A549 (cell line): ENCODE data around the gene RELT. TPM values are rescaled to one million over a fixed set of nuclear protein-coding genes. Genes with fewer than 3 reads are reported as not detected.

Source experiments
- ATAC-seq, 2 experiments: fragments of 200-7000 bp in 1 of 2; fragments of >200 bp in 1 of 2; cut with Nextera tagmentation in 1 of 2; cut with Tn5 transposase in 1 of 2; 3 replicates each; pipeline versions ENCODE4 v1.8.0 to v1.9.1; 2018 to 2020; ENCODE audit warnings: mild to moderate bottlenecking in 1 of 2, moderate library complexity in 1 of 2
- CTCF ChIA-PET: fragments of 300-600 bp; sonication (Branson Sonifier 250); formaldehyde crosslinking; extraction: SDS; loops from one replicate; lab custom pipeline; 2021; ENCODE audit warnings: antibody characterized with exemption, inconsistent platforms; lab: Yijun Ruan, JAX
- POLR2A ChIA-PET: fragments of 350-600 bp; formaldehyde crosslinking; extraction: SDS; loops from one replicate; lab custom pipeline; 2021; ENCODE audit warnings: antibody characterized with exemption, inconsistent platforms; lab: Yijun Ruan, JAX
- DNase-seq, 2 experiments: peaks; one replicate each; pipeline versions ENCODE4 v3.0.0 to v3.0.0-alpha.2; 2011 to 2016; ENCODE audit warnings: low read depth in 1 of 2, low spot score in 1 of 2
- FAIRE-seq: peaks from 2 replicates; lab custom pipeline; 2011; peaks lifted over from hg19 to GRCh38; lab: Jason Lieb, UNC
- H3K27ac ChIP-seq, 2 experiments: fragments of >200 bp; sonication (Bioruptor Twin); formaldehyde crosslinking; 3 replicates each; pipeline ENCODE4 v1.5.1; 2016 to 2017
- H3K4me1 ChIP-seq: fragments of >200 bp; sonication (Bioruptor Twin); formaldehyde crosslinking; 3 replicates; pipeline ENCODE4 v1.6.1; 2016
- H3K4me2 ChIP-seq: fragments of >200 bp; sonication (Bioruptor Twin); formaldehyde crosslinking; 3 replicates; pipeline ENCODE4 v1.6.1; 2016
- H3K4me3 ChIP-seq: fragments of >200 bp; sonication (Bioruptor Twin); formaldehyde crosslinking; 3 replicates; pipeline ENCODE4 v1.5.1; 2016
- H3K9me3 ChIP-seq: fragments of >200 bp; sonication (Bioruptor Twin); formaldehyde crosslinking; 3 replicates; pipeline ENCODE4 v1.6.1; 2016
- CHD2 ChIP-seq: fragments of 150-350 bp; IDR thresholded peaks from 2 replicates; pipeline ENCODE4 v1.6.1; 2014; ENCODE audit warnings: low read length; ENCODE audit not compliant: partially characterized antibody
- EHMT2 ChIP-seq: fragments of 200-600 bp; sonication (generic); IDR thresholded peaks from 2 replicates; pipeline ENCODE4 v1.6.1; 2016; ENCODE audit warnings: antibody characterized with exemption, low read depth, mild to moderate bottlenecking, moderate library complexity
- FOSL2 ChIP-seq, 2 experiments: fragments of 450-650 bp in 1 of 2; fragments of >200 bp in 1 of 2; sonication (Bioruptor Twin) in 1 of 2; formaldehyde crosslinking; IDR thresholded peaks; 2 replicates each; pipeline versions ENCODE4 v1.5.0 to v1.6.1; 2016 to 2020; ENCODE audit warnings: mild to moderate bottlenecking in 1 of 2, moderate library complexity in 1 of 2
- GATA3 ChIP-seq: IDR thresholded peaks from 2 replicates; pipeline ENCODE4 v1.6.1; 2012; ENCODE audit warnings: borderline replicate concordance
- HOXA7 ChIP-seq: fragments of 250-450 bp; sonication (Bioruptor Pico); IDR thresholded peaks from 2 replicates; pipeline ENCODE4 v1.5.0; 2020; ENCODE audit warnings: mild to moderate bottlenecking, moderate library complexity
- KDM1A ChIP-seq: fragments of 200-600 bp; sonication (generic); IDR thresholded peaks from 2 replicates; pipeline ENCODE4 v1.6.1; 2016; ENCODE audit warnings: low read depth, mild to moderate bottlenecking
- KDM5A ChIP-seq: fragments of 200-600 bp; sonication (generic); IDR thresholded peaks from 2 replicates; pipeline ENCODE4 v1.6.1; 2016; ENCODE audit warnings: antibody characterized with exemption, mild to moderate bottlenecking
- MAFK ChIP-seq: fragments of 450-650 bp; IDR thresholded peaks from 2 replicates; pipeline ENCODE4 v1.6.1; 2014; ENCODE audit not compliant: partially characterized antibody
- MAZ ChIP-seq: fragments of 150-350 bp; IDR thresholded peaks from 2 replicates; pipeline ENCODE4 v1.6.1; 2014; ENCODE audit warnings: antibody characterized with exemption, low read depth, low read length, borderline replicate concordance
- POLR2AphosphoS2 ChIP-seq: conservative IDR thresholded peaks from 2 replicates; pipeline ENCODE4 v1.6.1; 2012; ENCODE audit warnings: low read length, improper control_type of control experiment, inconsistent platforms
- TP53 ChIP-seq: fragments of 250-450 bp; sonication (Bioruptor Pico); IDR thresholded peaks from 2 replicates; pipeline ENCODE4 v1.5.0; 2021; ENCODE audit warnings: mild to moderate bottlenecking, moderate library complexity
- ZC3H11A ChIP-seq: fragments of 450-650 bp; IDR thresholded peaks from 2 replicates; pipeline ENCODE4 v1.6.1; 2014; ENCODE audit warnings: antibody characterized with exemption, mild to moderate bottlenecking
- WGBS: methylation state at CpG from one replicate; pipeline ENCODE4 v1.1.6; 2017; ENCODE audit errors: missing lambda C conversion rate; 5-methylcytosine and 5-hydroxymethylcytosine counted together
- polyA plus RNA-seq, 4 experiments: library from polyadenylated mRNA; depleted of rRNA in 3 of 4; stranded (reverse); fragments of >200 nt; fragmentation: RNase III in 1 of 4; extraction: RNeasy Plus Mini Kit Qiagen cat#74134 plus additional on column Dnase treatment in 1 of 4; gene quantifications; 2 replicates in 3 of 4; 3 replicates in 1 of 4; pipeline ENCODE4 v1.2.3, GENCODE V29; 2011 to 2017
- TF ChIP-seq, protein P1 (sequence below): fragments of 150-350 bp; IDR thresholded peaks from 2 replicates; pipeline ENCODE4 v1.6.1; 2014; ENCODE audit warnings: low read depth, mild to moderate bottlenecking, low read length
- TF ChIP-seq, protein P2 (sequence below): fragments of 250-450 bp; sonication (Bioruptor Pico); IDR thresholded peaks from 2 replicates; pipeline ENCODE4 v1.5.0; 2021; ENCODE audit warnings: mild to moderate bottlenecking, moderate library complexity, borderline replicate concordance
- TF ChIP-seq, protein P3 (sequence below): IDR thresholded peaks from 2 replicates; pipeline ENCODE4 v1.6.1; 2012
- TF ChIP-seq, protein P4 (sequence below): fragments of 450-650 bp; IDR thresholded peaks from 2 replicates; pipeline ENCODE4 v1.6.1; 2014; ENCODE audit warnings: antibody characterized with exemption

RELT gene
- polyA plus RNA-seq, 2 of the 4 experiments (the other 2 are of a cell fraction), result 2.9 to 5.2 TPM

DNA sequence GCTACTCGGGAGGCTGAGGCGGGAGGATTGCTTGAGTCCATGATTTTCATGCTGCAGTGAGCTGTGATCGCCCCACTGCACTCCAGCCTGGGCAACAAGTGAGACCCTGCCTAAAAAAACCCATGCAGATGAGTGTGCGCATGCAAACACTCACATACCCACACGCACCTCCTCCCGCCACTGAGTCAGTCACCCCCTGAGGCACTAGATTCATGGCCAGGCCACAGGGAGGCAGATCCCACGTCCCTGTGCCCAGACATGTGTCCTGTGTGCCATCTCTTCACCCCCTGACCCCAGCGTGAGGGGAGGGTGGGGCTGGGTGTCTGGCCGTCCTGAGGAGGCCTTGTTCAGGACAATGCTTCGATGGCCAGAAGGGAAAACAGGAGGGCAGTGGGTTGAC lies 15.5 kb downstream of the RELT start:
- no peak for FAIRE-seq
- Histone ChIP-seq H3K4me2 (no peak overlapping the region), H3K4me1 (peaks cover 40% of the 10 kb centered on the region), H3K27ac (no peak overlapping the region), H3K9me3 (no peaks in the 10 kb centered on the region), H3K4me3 (no peak overlapping the region)
- no peak for ATAC-seq
- CTCF ChIA-PET, result interaction anchor here (0.9 to 24.4 kb wide), 5 partner anchors 11 to 269 kb away, joined by 3 to 667 read pairs (median 5); partner anchors contain the start of gene RELT
- POLR2A ChIA-PET, result no interaction called here
- 83% methylated on average over 10 of the region's 10 CpGs for WGBS
- DNase-seq, result no peak
- TF ChIP-seq CHD2 (no peak), ZC3H11A (no peak), KDM5A (no peak), GATA3 (no peak), MAZ (no peak), HOXA7 (CRISPR knock-in tag) (no peak), EHMT2 (no peak), MAFK (no peak), POLR2AphosphoS2 (no peak), FOSL2 (IDR thresholded peaks at IDR 0.05) (no peak), FOSL2 (CRISPR knock-in tag; IDR thresholded peaks at IDR 0.05) (no peak), TP53 (CRISPR knock-in tag) (no peak)
- TF ChIP-seq, protein P1, sequence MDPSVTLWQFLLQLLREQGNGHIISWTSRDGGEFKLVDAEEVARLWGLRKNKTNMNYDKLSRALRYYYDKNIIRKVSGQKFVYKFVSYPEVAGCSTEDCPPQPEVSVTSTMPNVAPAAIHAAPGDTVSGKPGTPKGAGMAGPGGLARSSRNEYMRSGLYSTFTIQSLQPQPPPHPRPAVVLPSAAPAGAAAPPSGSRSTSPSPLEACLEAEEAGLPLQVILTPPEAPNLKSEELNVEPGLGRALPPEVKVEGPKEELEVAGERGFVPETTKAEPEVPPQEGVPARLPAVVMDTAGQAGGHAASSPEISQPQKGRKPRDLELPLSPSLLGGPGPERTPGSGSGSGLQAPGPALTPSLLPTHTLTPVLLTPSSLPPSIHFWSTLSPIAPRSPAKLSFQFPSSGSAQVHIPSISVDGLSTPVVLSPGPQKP, result no peak
- TF ChIP-seq, protein P2, sequence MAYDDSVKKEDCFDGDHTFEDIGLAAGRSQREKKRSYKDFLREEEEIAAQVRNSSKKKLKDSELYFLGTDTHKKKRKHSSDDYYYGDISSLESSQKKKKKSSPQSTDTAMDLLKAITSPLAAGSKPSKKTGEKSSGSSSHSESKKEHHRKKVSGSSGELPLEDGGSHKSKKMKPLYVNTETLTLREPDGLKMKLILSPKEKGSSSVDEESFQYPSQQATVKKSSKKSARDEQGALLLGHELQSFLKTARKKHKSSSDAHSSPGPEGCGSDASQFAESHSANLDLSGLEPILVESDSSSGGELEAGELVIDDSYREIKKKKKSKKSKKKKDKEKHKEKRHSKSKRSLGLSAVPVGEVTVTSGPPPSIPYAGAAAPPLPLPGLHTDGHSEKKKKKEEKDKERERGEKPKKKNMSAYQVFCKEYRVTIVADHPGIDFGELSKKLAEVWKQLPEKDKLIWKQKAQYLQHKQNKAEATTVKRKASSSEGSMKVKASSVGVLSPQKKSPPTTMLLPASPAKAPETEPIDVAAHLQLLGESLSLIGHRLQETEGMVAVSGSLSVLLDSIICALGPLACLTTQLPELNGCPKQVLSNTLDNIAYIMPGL (CRISPR knock-in tag), result no peak
- TF ChIP-seq, protein P3, sequence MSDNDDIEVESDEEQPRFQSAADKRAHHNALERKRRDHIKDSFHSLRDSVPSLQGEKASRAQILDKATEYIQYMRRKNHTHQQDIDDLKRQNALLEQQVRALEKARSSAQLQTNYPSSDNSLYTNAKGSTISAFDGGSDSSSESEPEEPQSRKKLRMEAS, result no peak
- TF ChIP-seq, protein P4, sequence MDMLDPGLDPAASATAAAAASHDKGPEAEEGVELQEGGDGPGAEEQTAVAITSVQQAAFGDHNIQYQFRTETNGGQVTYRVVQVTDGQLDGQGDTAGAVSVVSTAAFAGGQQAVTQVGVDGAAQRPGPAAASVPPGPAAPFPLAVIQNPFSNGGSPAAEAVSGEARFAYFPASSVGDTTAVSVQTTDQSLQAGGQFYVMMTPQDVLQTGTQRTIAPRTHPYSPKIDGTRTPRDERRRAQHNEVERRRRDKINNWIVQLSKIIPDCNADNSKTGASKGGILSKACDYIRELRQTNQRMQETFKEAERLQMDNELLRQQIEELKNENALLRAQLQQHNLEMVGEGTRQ, result no peak

DNA sequence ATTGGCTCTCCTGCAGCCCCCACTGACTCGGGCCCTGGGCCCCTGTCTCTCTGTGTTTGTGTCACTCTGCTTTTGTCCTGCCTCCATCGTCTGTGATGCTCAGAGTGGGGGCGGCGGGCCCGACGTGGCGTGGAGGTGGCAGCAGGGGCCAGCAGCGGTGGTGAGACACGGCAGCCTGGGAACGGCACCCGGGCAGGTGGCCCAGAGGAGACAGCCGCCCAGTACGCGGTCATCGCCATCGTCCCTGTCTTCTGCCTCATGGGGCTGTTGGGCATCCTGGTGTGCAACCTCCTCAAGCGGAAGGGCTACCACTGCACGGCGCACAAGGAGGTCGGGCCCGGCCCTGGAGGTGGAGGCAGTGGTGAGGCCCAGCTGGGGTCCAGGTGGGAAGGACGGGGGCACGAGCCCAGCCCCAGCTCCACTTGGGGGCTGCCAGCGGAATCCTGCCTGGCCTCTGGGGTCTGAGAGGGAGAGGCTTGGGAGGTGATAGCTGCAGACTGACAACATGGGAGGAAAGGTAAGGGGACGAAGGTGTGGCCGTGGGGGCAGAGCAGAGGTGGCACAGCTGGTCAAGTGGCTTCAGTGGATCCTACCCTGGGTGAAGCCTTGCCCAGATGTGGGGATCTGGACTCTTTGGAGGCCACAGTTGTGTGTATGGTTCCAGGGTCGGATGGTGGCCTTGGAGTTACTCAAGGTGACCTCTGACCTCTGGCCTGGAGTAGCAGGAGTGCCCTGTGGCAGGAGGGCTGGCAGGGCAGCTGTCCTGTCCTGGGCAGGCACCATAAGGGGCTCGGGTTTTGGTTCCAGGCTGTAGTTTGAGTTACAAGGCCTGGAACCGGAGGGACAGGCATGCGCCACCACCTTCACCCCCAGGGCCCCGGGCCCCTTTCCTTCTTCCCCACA lies 16.2 kb downstream of the RELT start:
- TF ChIP-seq MAZ (no peak), CHD2 (no peak)
- FAIRE-seq, result no peak
- peaks cover 34% of the 10 kb centered on the region for H3K4me1 ChIP-seq
- no peak overlapping the region for H3K4me2 ChIP-seq
- no peak for DNase-seq
- CTCF ChIA-PET, result interaction anchor here (0.8 to 24.4 kb wide), 31 partner anchors 11 to 270 kb away, joined by 3 to 667 read pairs (median 6); partner anchors contain the start of genes ARHGEF17, PLEKHB1 and RELT
- no peak overlapping the region for H3K4me3 ChIP-seq
- H3K27ac ChIP-seq, result no peak overlapping the region
- no peaks in the 10 kb centered on the region for H3K9me3 ChIP-seq
- ATAC-seq, result no peak
- WGBS, result 99% methylated on average over 24 of the region's 31 CpGs
- POLR2A ChIA-PET, result interaction anchor here (0.5 to 1.8 kb wide), 2 partner anchors 85 to 92 kb away, joined by 3 to 20 read pairs; no protein-coding TSS in a partner anchor

DNA sequence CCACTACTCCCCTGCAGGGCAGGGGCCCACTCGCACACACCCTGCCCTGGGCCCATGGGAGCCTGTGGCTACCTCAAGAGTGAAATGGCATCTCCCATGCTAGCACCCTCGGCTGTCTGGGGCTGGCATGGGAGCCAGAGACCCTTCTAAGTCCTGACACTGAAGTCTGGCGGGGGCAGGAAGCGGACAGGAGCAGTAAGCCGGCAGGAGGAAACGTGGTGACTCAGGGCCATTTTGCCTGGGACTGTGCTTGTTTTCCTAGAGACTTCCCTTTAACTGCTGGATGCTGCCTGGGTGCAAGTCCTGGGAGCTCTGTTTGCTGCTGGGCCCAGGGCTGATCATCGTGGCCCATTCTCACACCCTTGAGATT lies 16.8 kb downstream of the RELT start:
- H3K27ac ChIP-seq, result no peak overlapping the region
- CTCF ChIA-PET, result interaction anchor here (0.8 to 24.4 kb wide), 34 partner anchors 10 to 269 kb away, joined by 3 to 667 read pairs (median 5); partner anchors contain the start of genes ARHGEF17, PLEKHB1 and RELT
- POLR2A ChIA-PET, result interaction anchor here (0.5 to 1.8 kb wide), 3 partner anchors 42 to 93 kb away, joined by 3 to 20 read pairs (median 4); no protein-coding TSS in a partner anchor
- no peak for TF ChIP-seq KDM1A
- FAIRE-seq (no peak), ATAC-seq (peak; percentile 1 to 3; a peak in 2 of 6 replicates), DNase-seq (no peak)
- H3K4me3 ChIP-seq, result no peak overlapping the region
- no peak overlapping the region for H3K4me2 ChIP-seq
- no peaks in the 10 kb centered on the region for H3K9me3 ChIP-seq
- peaks cover 28% of the 10 kb centered on the region for H3K4me1 ChIP-seq
- WGBS, result 74% methylated on average over 6 of the region's 7 CpGs
